ENCODE measurements around the gene ABCB1.
"Not testable (repeated sequence)": the region's sequence is repeated elsewhere in the genome, so short reads cannot be mapped to it uniquely, and the experiment has no call there.

Gene ABCB1

GRCh38 chr7:87574630-87575029 lies 26.1 kb downstream of the ABCB1 start:
- Histone ChIP-seq H3K4me2 (ENCODE audit: low read length) (no peak overlapping the region), H3K36me3 (ENCODE audit: insufficient read depth, low read length) (no peaks in the 10 kb centered on the region), H3K4me1 (ENCODE audit: control insufficient read depth, insufficient read depth, low read length) (peaks cover 17% of the 10 kb centered on the region), H3K4me3 (ENCODE audit: low read length) (no peak overlapping the region), H3K9me3 (replicated peaks; ENCODE audit: low read length) (no peaks in the 10 kb centered on the region), H3K27me3 (ENCODE audit: control insufficient read depth, insufficient read depth, low read length) (no peaks in the 10 kb centered on the region), H3K9ac (ENCODE audit: low read depth, low read length) (no peak overlapping the region)

- H3K4me2 ChIP-seq (ENCODE audit: low read length); H3K9ac ChIP-seq (ENCODE audit: low read depth, low read length); H3K27me3 ChIP-seq (ENCODE audit: control insufficient read depth, insufficient read depth, low read length); H3K36me3 ChIP-seq (ENCODE audit: insufficient read depth, low read length); H3K9me3 ChIP-seq (replicated peaks; ENCODE audit: low read length); H3K4me3 ChIP-seq (ENCODE audit: low read length): not testable (repeated sequence)
- H3K4me1 ChIP-seq (ENCODE audit: control insufficient read depth, insufficient read depth, low read length) = peaks cover 17% of the 10 kb centered on the region
Measured at GRCh38 chr7:87572513-87572912, 28.2 kb downstream of the ABCB1 start.

- no peaks in the 10 kb centered on the region for H3K27me3 ChIP-seq (ENCODE audit: control insufficient read depth, insufficient read depth, low read length)
- H3K4me3 ChIP-seq (ENCODE audit: low read length) = no peak overlapping the region
- no peak overlapping the region for H3K4me2 ChIP-seq (ENCODE audit: low read length)
- H3K36me3 ChIP-seq (ENCODE audit: insufficient read depth, low read length) = no peaks in the 10 kb centered on the region
- peaks cover 17% of the 10 kb centered on the region for H3K4me1 ChIP-seq (ENCODE audit: control insufficient read depth, insufficient read depth, low read length)
- no peaks in the 10 kb centered on the region for H3K9me3 ChIP-seq (replicated peaks; ENCODE audit: low read length)
- no peak overlapping the region for H3K9ac ChIP-seq (ENCODE audit: low read depth, low read length)
Measured at GRCh38 chr7:87570178-87570577, 30.5 kb downstream of the ABCB1 start.

GRCh38 chr7:87567052-87567451 lies 33.6 kb downstream of the ABCB1 start:
- Histone ChIP-seq H3K4me2 (ENCODE audit: low read length) (no peak overlapping the region), H3K36me3 (ENCODE audit: insufficient read depth, low read length) (no peaks in the 10 kb centered on the region), H3K4me3 (ENCODE audit: low read length) (no peak overlapping the region), H3K4me1 (ENCODE audit: control insufficient read depth, insufficient read depth, low read length) (peaks cover 7% of the 10 kb centered on the region), H3K27me3 (ENCODE audit: control insufficient read depth, insufficient read depth, low read length) (no peaks in the 10 kb centered on the region), H3K9ac (ENCODE audit: low read depth, low read length) (no peak overlapping the region), H3K9me3 (replicated peaks; ENCODE audit: low read length) (no peaks in the 10 kb centered on the region)

- Histone ChIP-seq H3K27me3 (ENCODE audit: control insufficient read depth, insufficient read depth, low read length) (no peaks in the 10 kb centered on the region), H3K4me3 (ENCODE audit: low read length) (no peak overlapping the region), H3K4me1 (ENCODE audit: control insufficient read depth, insufficient read depth, low read length) (peaks cover 7% of the 10 kb centered on the region), H3K9me3 (replicated peaks; ENCODE audit: low read length) (no peaks in the 10 kb centered on the region), H3K4me2 (ENCODE audit: low read length) (no peak overlapping the region), H3K9ac (ENCODE audit: low read depth, low read length) (no peak overlapping the region), H3K36me3 (ENCODE audit: insufficient read depth, low read length) (no peaks in the 10 kb centered on the region)
Measured at GRCh38 chr7:87566311-87566900, 34.3 kb downstream of the ABCB1 start.

GRCh38 chr7:87565877-87566276 lies 34.8 kb downstream of the ABCB1 start:
- no peak overlapping the region for H3K4me2 ChIP-seq (ENCODE audit: low read length)
- H3K9ac ChIP-seq (ENCODE audit: low read depth, low read length) = no peak overlapping the region
- H3K27me3 ChIP-seq (ENCODE audit: control insufficient read depth, insufficient read depth, low read length) = no peaks in the 10 kb centered on the region
- no peak overlapping the region for H3K4me3 ChIP-seq (ENCODE audit: low read length)
- peaks cover 7% of the 10 kb centered on the region for H3K4me1 ChIP-seq (ENCODE audit: control insufficient read depth, insufficient read depth, low read length)
- H3K9me3 ChIP-seq (replicated peaks; ENCODE audit: low read length) = no peaks in the 10 kb centered on the region
- H3K36me3 ChIP-seq (ENCODE audit: insufficient read depth, low read length) = no peaks in the 10 kb centered on the region

- Histone ChIP-seq H3K4me1 (ENCODE audit: control insufficient read depth, insufficient read depth, low read length) (no peaks in the 10 kb centered on the region), H3K4me2 (ENCODE audit: low read length) (no peak overlapping the region), H3K9me3 (replicated peaks; ENCODE audit: low read length) (no peaks in the 10 kb centered on the region), H3K4me3 (ENCODE audit: low read length) (no peak overlapping the region), H3K36me3 (ENCODE audit: insufficient read depth, low read length) (no peaks in the 10 kb centered on the region), H3K9ac (ENCODE audit: low read depth, low read length) (no peak overlapping the region), H3K27me3 (ENCODE audit: control insufficient read depth, insufficient read depth, low read length) (no peaks in the 10 kb centered on the region)
Measured at GRCh38 chr7:87564296-87564963, 36.3 kb downstream of the ABCB1 start.

- Histone ChIP-seq H3K4me1 (ENCODE audit: control insufficient read depth, insufficient read depth, low read length) (no peaks in the 10 kb centered on the region), H3K4me2 (ENCODE audit: low read length) (no peak overlapping the region), H3K36me3 (ENCODE audit: insufficient read depth, low read length) (no peaks in the 10 kb centered on the region), H3K9ac (ENCODE audit: low read depth, low read length) (no peak overlapping the region), H3K27me3 (ENCODE audit: control insufficient read depth, insufficient read depth, low read length) (peaks cover 3% of the 10 kb centered on the region), H3K4me3 (ENCODE audit: low read length) (no peak overlapping the region), H3K9me3 (replicated peaks; ENCODE audit: low read length) (no peaks in the 10 kb centered on the region)
Measured at GRCh38 chr7:87561702-87562101, 39.0 kb downstream of the ABCB1 start.

- H3K27me3 ChIP-seq (ENCODE audit: control insufficient read depth, insufficient read depth, low read length) = peaks cover 3% of the 10 kb centered on the region
- no peaks in the 10 kb centered on the region for H3K9me3 ChIP-seq (replicated peaks; ENCODE audit: low read length)
- H3K4me2 ChIP-seq (ENCODE audit: low read length) = no peak overlapping the region
- no peak overlapping the region for H3K4me3 ChIP-seq (ENCODE audit: low read length)
- H3K9ac ChIP-seq (ENCODE audit: low read depth, low read length) = no peak overlapping the region
- no peaks in the 10 kb centered on the region for H3K4me1 ChIP-seq (ENCODE audit: control insufficient read depth, insufficient read depth, low read length)
- H3K36me3 ChIP-seq (ENCODE audit: insufficient read depth, low read length) = no peaks in the 10 kb centered on the region
Measured at GRCh38 chr7:87561102-87561501, 39.6 kb downstream of the ABCB1 start.

GRCh38 chr7:87552351-87552900 lies 48.3 kb downstream of the ABCB1 start:
- no peaks in the 10 kb centered on the region for H3K27me3 ChIP-seq (ENCODE audit: control insufficient read depth, insufficient read depth, low read length)
- H3K9ac ChIP-seq (ENCODE audit: low read depth, low read length) = no peak overlapping the region
- H3K9me3 ChIP-seq (replicated peaks; ENCODE audit: low read length) = no peaks in the 10 kb centered on the region
- no peaks in the 10 kb centered on the region for H3K36me3 ChIP-seq (ENCODE audit: insufficient read depth, low read length)
- no peak overlapping the region for H3K4me3 ChIP-seq (ENCODE audit: low read length)
- H3K4me1 ChIP-seq (ENCODE audit: control insufficient read depth, insufficient read depth, low read length) = no peaks in the 10 kb centered on the region
- no peak overlapping the region for H3K4me2 ChIP-seq (ENCODE audit: low read length)

- no peaks in the 10 kb centered on the region for H3K27me3 ChIP-seq (ENCODE audit: control insufficient read depth, insufficient read depth, low read length)
- no peak overlapping the region for H3K4me3 ChIP-seq (ENCODE audit: low read length)
- no peak overlapping the region for H3K9ac ChIP-seq (ENCODE audit: low read depth, low read length)
- no peak overlapping the region for H3K4me2 ChIP-seq (ENCODE audit: low read length)
- no peaks in the 10 kb centered on the region for H3K4me1 ChIP-seq (ENCODE audit: control insufficient read depth, insufficient read depth, low read length)
- H3K36me3 ChIP-seq (ENCODE audit: insufficient read depth, low read length) = no peaks in the 10 kb centered on the region
- no peaks in the 10 kb centered on the region for H3K9me3 ChIP-seq (replicated peaks; ENCODE audit: low read length)
Measured at GRCh38 chr7:87548123-87548919, 52.4 kb downstream of the ABCB1 start.

All from skeletal muscle satellite cell (primary cell).